PC-9 (cell line): ENCODE measurements around the gene TTC38.

Experiments
- CTCF ChIP-seq: fragments of 200-600 bp; sonication (generic); conservative IDR thresholded peaks from 2 replicates; pipeline ENCODE4 v1.6.1; 2017; ENCODE audit warnings: mixed run types, antibody characterized with exemption, mild to moderate bottlenecking, moderate library complexity
- EZH2 ChIP-seq: fragments of 200-600 bp; sonication (generic); IDR thresholded peaks from 2 replicates; pipeline ENCODE4 v1.8.0; 2017; ENCODE audit warnings: antibody characterized with exemption, low read depth

DNA sequence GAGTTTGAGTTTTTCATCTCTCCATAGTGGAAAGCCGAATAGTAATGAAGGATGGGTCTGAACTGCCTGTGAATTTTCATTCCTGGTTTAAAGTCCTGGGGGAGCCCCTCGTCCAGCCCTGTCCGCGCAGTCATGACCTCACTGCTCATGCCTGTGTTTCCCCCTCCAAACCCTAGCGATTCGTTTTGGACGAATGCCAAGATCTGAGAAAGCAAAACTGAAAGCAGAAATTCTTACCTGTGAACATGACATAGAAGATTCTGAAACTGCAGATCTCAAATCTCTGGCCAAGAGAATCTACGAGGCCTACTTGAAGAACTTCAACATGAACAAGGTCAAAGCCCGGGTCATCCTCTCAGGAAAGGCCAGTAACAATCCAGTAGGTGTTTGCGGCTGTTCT is 48.2 kb upstream of the TTC38 start:
- TF ChIP-seq CTCF, result no peak
- TF ChIP-seq EZH2, result no peak
